ENCODE results near the gene PTPRE. TPM values are rescaled to one million over a fixed set of nuclear protein-coding genes. Genes with fewer than 3 reads are reported as not detected.

Gene PTPRE
- total RNA-seq, 1 donor from 2014 or later: 13.8 TPM

GRCh38 chr10:127948791-127949190 lies 41.9 kb downstream of the PTPRE start:
- Histone ChIP-seq H3K27ac (replicated peaks) (no peak overlapping the region), H3K4me1 (peaks cover 56% of the 10 kb centered on the region)

GRCh38 chr10:127949831-127950230 lies 42.9 kb downstream of the PTPRE start:
- Histone ChIP-seq H3K36me3 (no peaks in the 10 kb centered on the region), H3K4me3 (no peak overlapping the region), H3K9me3 (replicated peaks) (no peaks in the 10 kb centered on the region), H3K4me1 (peaks cover 53% of the 10 kb centered on the region), H3K27me3 (ENCODE audit: low read depth) (no peaks in the 10 kb centered on the region), H3K27ac (replicated peaks) (no peak overlapping the region)
- no peak for DNase-seq
- no peak for TF ChIP-seq CTCF (IDR thresholded peaks at IDR 0.05; ENCODE audit: borderline replicate concordance)
- intact Hi-C loops (cut with micrococcal nuclease): no loop called here

More at GRCh38 chr10:127948791-127949190, 41.9 kb downstream of the PTPRE start:
- no peak for DNase-seq
- intact Hi-C loops (cut with micrococcal nuclease): no loop called here
- no peaks in the 10 kb centered on the region for H3K27me3 ChIP-seq (ENCODE audit: low read depth)
- no peak for TF ChIP-seq CTCF (IDR thresholded peaks at IDR 0.05; ENCODE audit: borderline replicate concordance)
- H3K9me3 ChIP-seq (replicated peaks): no peaks in the 10 kb centered on the region
- H3K36me3 ChIP-seq: no peaks in the 10 kb centered on the region
- H3K4me3 ChIP-seq: no peak overlapping the region

GRCh38 chr10:127951861-127952574 lies 45.1 kb downstream of the PTPRE start:
- peaks cover 31% of the 10 kb centered on the region for H3K4me1 ChIP-seq
- no peaks in the 10 kb centered on the region for H3K36me3 ChIP-seq
- H3K27me3 ChIP-seq (ENCODE audit: low read depth): no peaks in the 10 kb centered on the region
- DNase-seq: no peak
- no peaks in the 10 kb centered on the region for H3K9me3 ChIP-seq (replicated peaks)
- no peak overlapping the region for H3K27ac ChIP-seq (replicated peaks)
- H3K4me3 ChIP-seq: no peak overlapping the region
- no peak for TF ChIP-seq CTCF (IDR thresholded peaks at IDR 0.05; ENCODE audit: borderline replicate concordance)
- intact Hi-C loops (cut with micrococcal nuclease): no loop called here

GRCh38 chr10:127952575-127952869 lies 45.6 kb downstream of the PTPRE start:
- DNase-seq: no peak
- TF ChIP-seq CTCF (IDR thresholded peaks at IDR 0.05; ENCODE audit: borderline replicate concordance): no peak

GRCh38 chr10:127952918-127953317 lies 46.0 kb downstream of the PTPRE start:
- TF ChIP-seq CTCF (IDR thresholded peaks at IDR 0.05; ENCODE audit: borderline replicate concordance): no peak
- H3K4me3 ChIP-seq: no peak overlapping the region
- intact Hi-C loops (cut with micrococcal nuclease): no loop called here
- DNase-seq: no peak
- no peaks in the 10 kb centered on the region for H3K27me3 ChIP-seq (ENCODE audit: low read depth)
- H3K4me1 ChIP-seq: peaks cover 22% of the 10 kb centered on the region
- no peaks in the 10 kb centered on the region for H3K36me3 ChIP-seq
- H3K9me3 ChIP-seq (replicated peaks): no peaks in the 10 kb centered on the region
- H3K27ac ChIP-seq (replicated peaks): no peak overlapping the region

More at GRCh38 chr10:127952575-127952869, 45.6 kb downstream of the PTPRE start:
- Histone ChIP-seq H3K4me1 (peaks cover 26% of the 10 kb centered on the region), H3K9me3 (replicated peaks) (no peaks in the 10 kb centered on the region), H3K36me3 (no peaks in the 10 kb centered on the region), H3K27me3 (ENCODE audit: low read depth) (no peaks in the 10 kb centered on the region), H3K27ac (replicated peaks) (no peak overlapping the region), H3K4me3 (no peak overlapping the region)
- intact Hi-C loops (cut with micrococcal nuclease): no loop called here
